HEK293 (cell line): ENCODE results near the gene ASCL4.

Experiments
- CTCF ChIA-PET: fragments of 350-600 bp; formaldehyde crosslinking; extraction: SDS; loops from one replicate; lab custom pipeline; 2021; ENCODE audit warnings: antibody characterized with exemption; lab: Yijun Ruan, JAX
- POLR2A ChIA-PET: fragments of 300-600 bp; formaldehyde crosslinking; extraction: SDS; loops from one replicate; lab custom pipeline; 2020; ENCODE audit warnings: antibody characterized with exemption, inconsistent platforms; lab: Yijun Ruan, JAX
- H3K27ac ChIP-seq: fragments of 200-500 bp; sonication (Bioruptor generic); 2 replicates; pipeline ENCODE4 v1.5.1; 2014; ENCODE audit warnings: low read depth, low read length, control low read depth, inconsistent platforms; ENCODE audit errors: extremely low read depth
- H3K36me3 ChIP-seq, 2 experiments: fragments of 200-500 bp in 1 of 2; sonication (Bioruptor generic) in 1 of 2; 1 replicate in 1 of 2; 2 replicates in 1 of 2; pipeline ENCODE4 v1.5.1; 2014 to 2017; ENCODE audit warnings: inconsistent platforms in 2 of 2, low read length in 2 of 2; ENCODE audit not compliant: control insufficient read depth in 2 of 2, insufficient read depth in 1 of 2
- H3K4me1 ChIP-seq: fragments of 200-500 bp; sonication (Bioruptor generic); 2 replicates; pipeline ENCODE4 v1.5.1; 2014; ENCODE audit warnings: mild to moderate bottlenecking, low read length, inconsistent platforms; ENCODE audit not compliant: control insufficient read depth, insufficient read depth
- H3K4me3 ChIP-seq: 2 replicates; pipeline ENCODE4 v1.5.1; 2011; ENCODE audit warnings: low read depth, mild to moderate bottlenecking, control low read depth, low read length, moderate library complexity
- H3K9me3 ChIP-seq: fragments of 200-500 bp; sonication (Bioruptor generic); 2 replicates; pipeline ENCODE4 v1.5.1; 2014; ENCODE audit warnings: low read depth, low read length, inconsistent platforms; ENCODE audit not compliant: control insufficient read depth, insufficient read depth
- HOXA7 ChIP-seq: sonication (generic); formaldehyde crosslinking; IDR thresholded peaks from 2 replicates; pipeline ENCODE4 v1.8.1; 2022; ENCODE audit warnings: missing genetic modification reagents, borderline replicate concordance
- KLF1 ChIP-seq: fragments of 450-650 bp; formaldehyde crosslinking; IDR thresholded peaks from 2 replicates; pipeline ENCODE4 v1.5.1; 2016; ENCODE audit warnings: missing biosample characterization, missing genetic modification characterization
- OSR2 ChIP-seq: fragments of 450-650 bp; formaldehyde crosslinking; IDR thresholded peaks from 2 replicates; pipeline ENCODE4 v1.5.1; 2016; ENCODE audit warnings: missing biosample characterization, missing genetic modification characterization
- ZBTB48 ChIP-seq: fragments of 450-650 bp; formaldehyde crosslinking; IDR thresholded peaks from 2 replicates; pipeline ENCODE4 v1.5.1; 2016; ENCODE audit warnings: missing biosample characterization, missing genetic modification characterization
- ZBTB7A ChIP-seq: fragments of 450-650 bp; formaldehyde crosslinking; IDR thresholded peaks from 2 replicates; pipeline ENCODE4 v1.5.1; 2016; ENCODE audit warnings: low read depth, missing biosample characterization, missing genetic modification characterization
- ZNF138 ChIP-seq: fragments of 450-650 bp; formaldehyde crosslinking; IDR thresholded peaks from 2 replicates; pipeline ENCODE4 v1.5.1; 2016; ENCODE audit warnings: missing biosample characterization, missing genetic modification characterization, borderline replicate concordance
- ZNF169 ChIP-seq: fragments of 450-650 bp; formaldehyde crosslinking; IDR thresholded peaks from 2 replicates; pipeline ENCODE4 v1.5.1; 2016; ENCODE audit warnings: missing biosample characterization, missing genetic modification characterization
- ZNF2 ChIP-seq: fragments of 450-650 bp; formaldehyde crosslinking; IDR thresholded peaks from 2 replicates; pipeline ENCODE4 v1.5.1; 2016; ENCODE audit warnings: missing biosample characterization, missing genetic modification characterization
- ZNF521 ChIP-seq: fragments of 450-650 bp; formaldehyde crosslinking; IDR thresholded peaks from 2 replicates; pipeline ENCODE4 v1.5.1; 2017; ENCODE audit warnings: missing biosample characterization, mild to moderate bottlenecking, missing genetic modification characterization
- ZNF544 ChIP-seq: fragments of 450-650 bp; formaldehyde crosslinking; IDR thresholded peaks from 2 replicates; pipeline ENCODE4 v1.5.0; 2017; ENCODE audit warnings: missing biosample characterization, missing genetic modification characterization
- ZNF621 ChIP-seq: fragments of 450-650 bp; formaldehyde crosslinking; IDR thresholded peaks from 2 replicates; pipeline ENCODE4 v1.5.1; 2017; ENCODE audit warnings: missing biosample characterization, missing genetic modification characterization
- ZNF624 ChIP-seq: fragments of 450-650 bp; formaldehyde crosslinking; IDR thresholded peaks from 2 replicates; pipeline ENCODE4 v1.5.1; 2017; ENCODE audit warnings: missing biosample characterization, missing genetic modification characterization
- ZNF677 ChIP-seq: fragments of 450-650 bp; IDR thresholded peaks from 2 replicates; pipeline ENCODE4 v1.5.0; 2018; ENCODE audit warnings: missing biosample characterization, mild to moderate bottlenecking, missing genetic modification characterization, moderate library complexity
- ZSCAN23 ChIP-seq: fragments of 450-650 bp; formaldehyde crosslinking; IDR thresholded peaks from 2 replicates; pipeline ENCODE4 v1.5.1; 2016; ENCODE audit warnings: missing biosample characterization, missing genetic modification characterization
- TF ChIP-seq, protein P1 (sequence below): fragments of 450-650 bp; formaldehyde crosslinking; IDR thresholded peaks from 2 replicates; pipeline ENCODE4; 2016; ENCODE audit warnings: missing biosample characterization, missing genetic modification characterization
- TF ChIP-seq, protein P2 (sequence below): fragments of 450-650 bp; formaldehyde crosslinking; IDR thresholded peaks from 2 replicates; pipeline ENCODE4 v1.5.1; 2016; ENCODE audit warnings: missing biosample characterization, missing genetic modification characterization
- TF ChIP-seq, protein P3 (sequence below): fragments of 450-650 bp; IDR thresholded peaks from 2 replicates; pipeline ENCODE4 v1.5.1; 2018; ENCODE audit warnings: missing biosample characterization, missing genetic modification characterization
- TF ChIP-seq, protein P4 (sequence below): fragments of 450-650 bp; formaldehyde crosslinking; IDR thresholded peaks from 2 replicates; pipeline ENCODE4 v1.5.1; 2017; ENCODE audit warnings: missing biosample characterization, missing genetic modification characterization
- TF ChIP-seq, protein P5 (sequence below): fragments of 450-650 bp; formaldehyde crosslinking; IDR thresholded peaks from 2 replicates; pipeline ENCODE4 v1.5.1; 2016; ENCODE audit warnings: missing biosample characterization, missing genetic modification characterization
- TF ChIP-seq, protein P6 (sequence below): fragments of 450-650 bp; formaldehyde crosslinking; conservative IDR thresholded peaks from 2 replicates; pipeline ENCODE4 v1.5.1; 2016; ENCODE audit warnings: low read depth, missing biosample characterization, missing genetic modification characterization

ASCL4 gene

DNA sequence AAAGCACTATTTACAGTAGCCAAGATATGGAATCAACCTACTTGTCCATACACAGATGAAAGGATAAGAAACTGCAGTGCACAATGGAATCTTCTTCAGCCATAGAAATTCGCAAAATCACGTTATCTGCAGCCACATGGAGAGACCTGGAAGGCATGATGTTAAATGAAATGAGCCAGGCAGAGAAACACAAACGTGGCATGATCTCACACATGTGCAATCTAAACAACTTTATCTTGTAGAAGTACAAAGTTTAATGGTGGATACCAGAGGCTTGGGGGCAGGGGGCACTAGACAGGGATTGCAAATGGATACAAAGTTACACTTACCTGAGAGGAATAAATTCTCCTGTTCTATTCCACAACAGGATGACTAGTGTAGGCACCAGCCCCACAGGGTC, 24.1 kb downstream of the ASCL4 start:
- Histone ChIP-seq H3K9me3 (no peaks in the 10 kb centered on the region), H3K4me1 (no peaks in the 10 kb centered on the region), H3K4me3 (no peak overlapping the region), H3K36me3 (no peaks in the 10 kb centered on the region), H3K27ac (no peak overlapping the region)
- CTCF ChIA-PET: interaction anchor here (0.6 kb wide), 1 partner anchor 21 kb away, joined by 3 read pairs; no protein-coding TSS in a partner anchor
- POLR2A ChIA-PET: no interaction called here
- TF ChIP-seq ZNF677 (no peak), ZNF2 (tag by site-specific recombination) (no peak), ZBTB48 (tag by site-specific recombination) (no peak), ZNF621 (tag by site-specific recombination) (no peak), ZSCAN23 (no peak), KLF1 (no peak), OSR2 (tag by site-specific recombination) (no peak), ZNF169 (tag by site-specific recombination) (no peak), ZNF138 (no peak), ZNF544 (tag by site-specific recombination) (no peak), ZNF624 (tag by site-specific recombination) (no peak)
- TF ChIP-seq, protein P1, sequence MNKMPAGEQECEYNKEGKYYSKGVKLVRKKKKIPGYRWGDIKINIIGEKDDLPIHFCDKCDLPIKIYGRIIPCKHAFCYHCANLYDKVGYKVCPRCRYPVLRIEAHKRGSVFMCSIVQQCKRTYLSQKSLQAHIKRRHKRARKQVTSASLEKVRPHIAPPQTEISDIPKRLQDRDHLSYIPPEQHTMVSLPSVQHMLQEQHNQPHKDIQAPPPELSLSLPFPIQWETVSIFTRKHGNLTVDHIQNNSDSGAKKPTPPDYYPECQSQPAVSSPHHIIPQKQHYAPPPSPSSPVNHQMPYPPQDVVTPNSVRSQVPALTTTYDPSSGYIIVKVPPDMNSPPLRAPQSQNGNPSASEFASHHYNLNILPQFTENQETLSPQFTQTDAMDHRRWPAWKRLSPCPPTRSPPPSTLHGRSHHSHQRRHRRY (tag by site-specific recombination): no peak
- TF ChIP-seq, protein P2, sequence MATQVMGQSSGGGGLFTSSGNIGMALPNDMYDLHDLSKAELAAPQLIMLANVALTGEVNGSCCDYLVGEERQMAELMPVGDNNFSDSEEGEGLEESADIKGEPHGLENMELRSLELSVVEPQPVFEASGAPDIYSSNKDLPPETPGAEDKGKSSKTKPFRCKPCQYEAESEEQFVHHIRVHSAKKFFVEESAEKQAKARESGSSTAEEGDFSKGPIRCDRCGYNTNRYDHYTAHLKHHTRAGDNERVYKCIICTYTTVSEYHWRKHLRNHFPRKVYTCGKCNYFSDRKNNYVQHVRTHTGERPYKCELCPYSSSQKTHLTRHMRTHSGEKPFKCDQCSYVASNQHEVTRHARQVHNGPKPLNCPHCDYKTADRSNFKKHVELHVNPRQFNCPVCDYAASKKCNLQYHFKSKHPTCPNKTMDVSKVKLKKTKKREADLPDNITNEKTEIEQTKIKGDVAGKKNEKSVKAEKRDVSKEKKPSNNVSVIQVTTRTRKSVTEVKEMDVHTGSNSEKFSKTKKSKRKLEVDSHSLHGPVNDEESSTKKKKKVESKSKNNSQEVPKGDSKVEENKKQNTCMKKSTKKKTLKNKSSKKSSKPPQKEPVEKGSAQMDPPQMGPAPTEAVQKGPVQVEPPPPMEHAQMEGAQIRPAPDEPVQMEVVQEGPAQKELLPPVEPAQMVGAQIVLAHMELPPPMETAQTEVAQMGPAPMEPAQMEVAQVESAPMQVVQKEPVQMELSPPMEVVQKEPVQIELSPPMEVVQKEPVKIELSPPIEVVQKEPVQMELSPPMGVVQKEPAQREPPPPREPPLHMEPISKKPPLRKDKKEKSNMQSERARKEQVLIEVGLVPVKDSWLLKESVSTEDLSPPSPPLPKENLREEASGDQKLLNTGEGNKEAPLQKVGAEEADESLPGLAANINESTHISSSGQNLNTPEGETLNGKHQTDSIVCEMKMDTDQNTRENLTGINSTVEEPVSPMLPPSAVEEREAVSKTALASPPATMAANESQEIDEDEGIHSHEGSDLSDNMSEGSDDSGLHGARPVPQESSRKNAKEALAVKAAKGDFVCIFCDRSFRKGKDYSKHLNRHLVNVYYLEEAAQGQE: no peak
- TF ChIP-seq, protein P3, sequence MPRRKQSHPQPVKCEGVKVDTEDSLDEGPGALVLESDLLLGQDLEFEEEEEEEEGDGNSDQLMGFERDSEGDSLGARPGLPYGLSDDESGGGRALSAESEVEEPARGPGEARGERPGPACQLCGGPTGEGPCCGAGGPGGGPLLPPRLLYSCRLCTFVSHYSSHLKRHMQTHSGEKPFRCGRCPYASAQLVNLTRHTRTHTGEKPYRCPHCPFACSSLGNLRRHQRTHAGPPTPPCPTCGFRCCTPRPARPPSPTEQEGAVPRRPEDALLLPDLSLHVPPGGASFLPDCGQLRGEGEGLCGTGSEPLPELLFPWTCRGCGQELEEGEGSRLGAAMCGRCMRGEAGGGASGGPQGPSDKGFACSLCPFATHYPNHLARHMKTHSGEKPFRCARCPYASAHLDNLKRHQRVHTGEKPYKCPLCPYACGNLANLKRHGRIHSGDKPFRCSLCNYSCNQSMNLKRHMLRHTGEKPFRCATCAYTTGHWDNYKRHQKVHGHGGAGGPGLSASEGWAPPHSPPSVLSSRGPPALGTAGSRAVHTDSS (tag by site-specific recombination): no peak

DNA sequence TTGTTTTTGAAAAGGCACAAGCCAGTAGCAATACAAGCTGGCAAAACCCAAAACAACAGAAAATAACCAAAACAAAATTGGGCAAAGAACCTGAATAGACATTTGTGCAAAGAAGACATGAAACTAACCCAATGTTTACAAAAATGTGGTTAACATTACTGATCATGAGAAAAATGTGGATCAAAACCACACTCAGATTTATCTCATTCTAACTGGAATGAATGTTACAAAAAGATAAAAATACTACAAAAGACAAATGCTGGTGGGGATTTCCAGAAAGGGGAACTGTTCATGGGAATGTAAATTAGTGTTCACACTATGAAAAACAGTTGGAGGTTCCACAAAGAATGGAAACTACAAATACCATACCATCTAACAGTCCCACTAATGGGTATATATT, 26.6 kb downstream of the ASCL4 start:
- TF ChIP-seq, protein P4, sequence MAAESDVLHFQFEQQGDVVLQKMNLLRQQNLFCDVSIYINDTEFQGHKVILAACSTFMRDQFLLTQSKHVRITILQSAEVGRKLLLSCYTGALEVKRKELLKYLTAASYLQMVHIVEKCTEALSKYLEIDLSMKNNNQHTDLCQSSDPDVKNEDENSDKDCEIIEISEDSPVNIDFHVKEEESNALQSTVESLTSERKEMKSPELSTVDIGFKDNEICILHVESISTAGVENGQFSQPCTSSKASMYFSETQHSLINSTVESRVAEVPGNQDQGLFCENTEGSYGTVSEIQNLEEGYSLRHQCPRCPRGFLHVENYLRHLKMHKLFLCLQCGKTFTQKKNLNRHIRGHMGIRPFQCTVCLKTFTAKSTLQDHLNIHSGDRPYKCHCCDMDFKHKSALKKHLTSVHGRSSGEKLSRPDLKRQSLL: no peak
- TF ChIP-seq, protein P5, sequence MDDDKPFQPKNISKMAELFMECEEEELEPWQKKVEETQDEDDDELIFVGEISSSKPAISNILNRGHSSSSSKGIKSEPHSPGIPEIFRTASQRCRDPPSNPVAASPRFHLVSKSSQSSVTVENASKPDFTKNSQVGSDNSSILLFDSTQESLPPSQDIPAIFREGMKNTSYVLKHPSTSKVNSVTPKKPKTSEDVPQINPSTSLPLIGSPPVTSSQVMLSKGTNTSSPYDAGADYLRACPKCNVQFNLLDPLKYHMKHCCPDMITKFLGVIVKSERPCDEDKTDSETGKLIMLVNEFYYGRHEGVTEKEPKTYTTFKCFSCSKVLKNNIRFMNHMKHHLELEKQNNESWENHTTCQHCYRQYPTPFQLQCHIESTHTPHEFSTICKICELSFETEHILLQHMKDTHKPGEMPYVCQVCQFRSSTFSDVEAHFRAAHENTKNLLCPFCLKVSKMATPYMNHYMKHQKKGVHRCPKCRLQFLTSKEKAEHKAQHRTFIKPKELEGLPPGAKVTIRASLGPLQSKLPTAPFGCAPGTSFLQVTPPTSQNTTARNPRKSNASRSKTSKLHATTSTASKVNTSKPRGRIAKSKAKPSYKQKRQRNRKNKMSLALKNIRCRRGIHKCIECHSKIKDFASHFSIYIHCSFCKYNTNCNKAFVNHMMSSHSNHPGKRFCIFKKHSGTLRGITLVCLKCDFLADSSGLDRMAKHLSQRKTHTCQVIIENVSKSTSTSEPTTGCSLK (tag by site-specific recombination): no peak
- TF ChIP-seq HOXA7 (CRISPR knock-in tag) (no peak), ZBTB7A (no peak), ZNF521 (no peak)
- TF ChIP-seq, protein P6, sequence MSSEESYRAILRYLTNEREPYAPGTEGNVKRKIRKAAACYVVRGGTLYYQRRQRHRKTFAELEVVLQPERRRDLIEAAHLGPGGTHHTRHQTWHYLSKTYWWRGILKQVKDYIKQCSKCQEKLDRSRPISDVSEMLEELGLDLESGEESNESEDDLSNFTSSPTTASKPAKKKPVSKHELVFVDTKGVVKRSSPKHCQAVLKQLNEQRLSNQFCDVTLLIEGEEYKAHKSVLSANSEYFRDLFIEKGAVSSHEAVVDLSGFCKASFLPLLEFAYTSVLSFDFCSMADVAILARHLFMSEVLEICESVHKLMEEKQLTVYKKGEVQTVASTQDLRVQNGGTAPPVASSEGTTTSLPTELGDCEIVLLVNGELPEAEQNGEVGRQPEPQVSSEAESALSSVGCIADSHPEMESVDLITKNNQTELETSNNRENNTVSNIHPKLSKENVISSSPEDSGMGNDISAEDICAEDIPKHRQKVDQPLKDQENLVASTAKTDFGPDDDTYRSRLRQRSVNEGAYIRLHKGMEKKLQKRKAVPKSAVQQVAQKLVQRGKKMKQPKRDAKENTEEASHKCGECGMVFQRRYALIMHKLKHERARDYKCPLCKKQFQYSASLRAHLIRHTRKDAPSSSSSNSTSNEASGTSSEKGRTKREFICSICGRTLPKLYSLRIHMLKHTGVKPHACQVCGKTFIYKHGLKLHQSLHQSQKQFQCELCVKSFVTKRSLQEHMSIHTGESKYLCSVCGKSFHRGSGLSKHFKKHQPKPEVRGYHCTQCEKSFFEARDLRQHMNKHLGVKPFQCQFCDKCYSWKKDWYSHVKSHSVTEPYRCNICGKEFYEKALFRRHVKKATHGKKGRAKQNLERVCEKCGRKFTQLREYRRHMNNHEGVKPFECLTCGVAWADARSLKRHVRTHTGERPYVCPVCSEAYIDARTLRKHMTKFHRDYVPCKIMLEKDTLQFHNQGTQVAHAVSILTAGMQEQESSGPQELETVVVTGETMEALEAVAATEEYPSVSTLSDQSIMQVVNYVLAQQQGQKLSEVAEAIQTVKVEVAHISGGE: no peak
- POLR2A ChIA-PET: no interaction called here
- no peaks in the 10 kb centered on the region for H3K9me3 ChIP-seq
- H3K4me1 ChIP-seq: no peaks in the 10 kb centered on the region
- CTCF ChIA-PET: interaction anchor here (0.5 kb wide), 1 partner anchor 16 kb away, joined by 3 read pairs; no protein-coding TSS in a partner anchor
- no peak overlapping the region for H3K4me3 ChIP-seq
- no peaks in the 10 kb centered on the region for H3K36me3 ChIP-seq
- no peak overlapping the region for H3K27ac ChIP-seq
